Transverse colon (tissue), 4 donors: ENCODE results near the gene TNNI3K. TPM values are rescaled to one million over a fixed set of nuclear protein-coding genes. Genes with fewer than 3 reads are reported as not detected.

Experiments
- DNase-seq: peaks from one replicate; pipeline ENCODE4 v3.0.0-alpha.2; 2019
- H3K27ac ChIP-seq, 4 donors: fragments of 200-600 bp; sonication (generic); 2 replicates each; pipeline ENCODE4 v1.5.1; 2016 to 2018; ENCODE audit warnings: inconsistent platforms in 4 of 4
- H3K27me3 ChIP-seq: fragments of 200-600 bp; sonication (generic); 2 replicates; pipeline ENCODE4 v1.5.1; 2017; ENCODE audit warnings: inconsistent platforms
- H3K36me3 ChIP-seq, 4 donors: fragments of 200-600 bp; sonication (generic); 2 replicates each; pipeline ENCODE4 v1.5.1; 2017 to 2019; ENCODE audit warnings: inconsistent platforms in 4 of 4
- H3K4me1 ChIP-seq, 4 donors: fragments of 200-600 bp; sonication (generic); 2 replicates each; pipeline ENCODE4 v1.5.1; 2017 to 2020; ENCODE audit warnings: inconsistent platforms in 4 of 4
- H3K4me3 ChIP-seq, 4 donors: fragments of 200-600 bp; sonication (generic); 1 replicate in 1 of 4; 2 replicates in 3 of 4; pipeline versions ENCODE4 v1.5.1 to v1.6.1; 2017 to 2019; ENCODE audit warnings: inconsistent platforms in 4 of 4
- H3K9me3 ChIP-seq, 2 donors: fragments of 200-600 bp; sonication (generic); 2 replicates each; pipeline ENCODE4 v1.5.1; 2017 to 2019; ENCODE audit warnings: inconsistent platforms in 2 of 2
- EP300 ChIP-seq: sonication (generic); formaldehyde crosslinking; IDR thresholded peaks from one replicate; pipeline ENCODE4 v1.6.1; 2017; ENCODE audit warnings: antibody characterized with exemption, low read depth
- POLR2A ChIP-seq: fragments of 450-650 bp; IDR thresholded peaks from one replicate; pipeline ENCODE4 v1.6.1; 2016; ENCODE audit warnings: antibody characterized with exemption, mild to moderate bottlenecking, moderate library complexity
- POLR2AphosphoS5 ChIP-seq, 3 donors: sonication (generic); formaldehyde crosslinking; IDR thresholded peaks; one replicate each; pipeline ENCODE4 v1.6.1; 2016; ENCODE audit warnings: antibody characterized with exemption in 3 of 3
- WGBS, 2 donors: methylation state at CpG; one replicate each; pipeline ENCODE4 v1.1.5; 2018; ENCODE audit warnings: low coverage in 1 of 2; 5-methylcytosine and 5-hydroxymethylcytosine counted together
- in situ Hi-C, 4 donors: fragments of 200-750 bp; cut with MboI; loops; one replicate each; pipeline versions ENCODE4 v1.15.0 to v1.15.1; 2017; ENCODE audit warnings: low sequenced_read_pairs in 3 of 4, low pct_ligation_motif_present in 1 of 4, low pct_unique_long_range_greater_than_20kb in 1 of 4
- intact Hi-C: fragments of 100-400 bp; cut with DNase I; formaldehyde crosslinking; loops from one replicate; pipeline ENCODE4 v1.15.1; 2023; ENCODE audit warnings: low total_unique reads
- total RNA-seq, 4 donors: library from RNA; depleted of rRNA; stranded (reverse); fragments of >200 nt; gene quantifications; one replicate each; pipeline ENCODE4 v1.1.0, GENCODE V29; 2016
- TF ChIP-seq, protein P1 (sequence below), 5 experiments: fragments of 200-600 bp in 3 of 5; fragments of 450-650 bp in 2 of 5; sonication (generic) in 3 of 5; IDR thresholded peaks; 1 replicate in 2 of 5; 2 replicates in 3 of 5; pipeline ENCODE4 v1.5.1; 2016 to 2017; ENCODE audit warnings: antibody characterized with exemption in 5 of 5, inconsistent platforms in 3 of 5, mild to moderate bottlenecking in 2 of 5, moderate library complexity in 1 of 5

Gene TNNI3K
- 10 to 100 TPM in 1 of 4 donors, 1 to 10 TPM in 1, under 1 TPM in 1, not detected in 1; 0.95 to 14.2 (median 2.9) TPM for total RNA-seq

- Histone ChIP-seq H3K27me3 (no peaks in the 10 kb centered on the region), H3K4me3 (no peak within 1 kb of the TSS), H3K9me3 (no peaks in the 10 kb centered on the region), H3K27ac (no peak within 1 kb of the TSS), H3K36me3 (no peaks in the 10 kb centered on the region), H3K4me1 (no peaks in the 10 kb centered on the region)
- WGBS, 2 donors, result 79 to 89% methylated on average over 2 of the region's 2 CpGs
- TF ChIP-seq, protein P1, sequence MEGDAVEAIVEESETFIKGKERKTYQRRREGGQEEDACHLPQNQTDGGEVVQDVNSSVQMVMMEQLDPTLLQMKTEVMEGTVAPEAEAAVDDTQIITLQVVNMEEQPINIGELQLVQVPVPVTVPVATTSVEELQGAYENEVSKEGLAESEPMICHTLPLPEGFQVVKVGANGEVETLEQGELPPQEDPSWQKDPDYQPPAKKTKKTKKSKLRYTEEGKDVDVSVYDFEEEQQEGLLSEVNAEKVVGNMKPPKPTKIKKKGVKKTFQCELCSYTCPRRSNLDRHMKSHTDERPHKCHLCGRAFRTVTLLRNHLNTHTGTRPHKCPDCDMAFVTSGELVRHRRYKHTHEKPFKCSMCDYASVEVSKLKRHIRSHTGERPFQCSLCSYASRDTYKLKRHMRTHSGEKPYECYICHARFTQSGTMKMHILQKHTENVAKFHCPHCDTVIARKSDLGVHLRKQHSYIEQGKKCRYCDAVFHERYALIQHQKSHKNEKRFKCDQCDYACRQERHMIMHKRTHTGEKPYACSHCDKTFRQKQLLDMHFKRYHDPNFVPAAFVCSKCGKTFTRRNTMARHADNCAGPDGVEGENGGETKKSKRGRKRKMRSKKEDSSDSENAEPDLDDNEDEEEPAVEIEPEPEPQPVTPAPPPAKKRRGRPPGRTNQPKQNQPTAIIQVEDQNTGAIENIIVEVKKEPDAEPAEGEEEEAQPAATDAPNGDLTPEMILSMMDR (IDR thresholded peaks at IDR 0.05), result no peak
- TF ChIP-seq EP300, result no peak
- no peak for TF ChIP-seq POLR2A
- no peak for TF ChIP-seq POLR2AphosphoS5 (IDR thresholded peaks at IDR 0.05)
- no peak for DNase-seq
- intact Hi-C loops (no loop called here), in situ Hi-C loops (no loop called here)
These were observed at the start of gene TNNI3K for GRCh38 chr1:74235153-74235552. Gene TNNI3K, plus strand, starts transcription at chr1:74235387. Its CDS starts 65 bp downstream, at chr1:74235452.

DNA sequence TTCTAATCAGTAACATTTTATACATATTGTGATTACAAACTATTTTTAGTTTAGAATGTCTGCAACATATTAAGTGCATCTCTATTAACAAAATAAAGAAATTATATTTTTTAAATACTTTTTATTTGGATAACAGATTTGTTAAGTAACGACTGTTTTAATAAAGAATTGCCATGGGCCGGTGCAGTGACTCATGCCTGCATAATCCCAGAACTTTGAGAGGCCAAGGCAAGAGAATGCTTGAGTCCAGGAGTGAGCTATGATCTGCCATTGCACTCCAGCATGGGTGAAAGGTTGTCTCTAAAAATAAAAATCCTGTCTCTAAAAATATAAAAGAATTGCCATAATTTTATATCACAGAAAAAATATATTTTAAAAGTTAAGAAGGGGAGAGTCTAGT lies 41.3 kb upstream of the TNNI3K start:
- H3K27ac ChIP-seq, result no peak overlapping the region
- peaks cover 0 to 10% (median 2%) of the 10 kb centered on the region in 4 donors for H3K4me1 ChIP-seq
- no peaks in the 10 kb centered on the region for H3K36me3 ChIP-seq
- H3K4me3 ChIP-seq, result no peak overlapping the region
- in situ Hi-C loops, result no loop called here
- 65 to 68% methylated on average over 2 of the region's 2 CpGs for WGBS, 2 donors
- TF ChIP-seq POLR2A (no peak), EP300 (no peak), POLR2AphosphoS5 (IDR thresholded peaks at IDR 0.05) (no peak)
- TF ChIP-seq, protein P1 (IDR thresholded peaks at IDR 0.05), result no peak
- no peaks in the 10 kb centered on the region for H3K27me3 ChIP-seq
- DNase-seq, result no peak
- no peaks in the 10 kb centered on the region for H3K9me3 ChIP-seq
- intact Hi-C loops, result no loop called here

DNA sequence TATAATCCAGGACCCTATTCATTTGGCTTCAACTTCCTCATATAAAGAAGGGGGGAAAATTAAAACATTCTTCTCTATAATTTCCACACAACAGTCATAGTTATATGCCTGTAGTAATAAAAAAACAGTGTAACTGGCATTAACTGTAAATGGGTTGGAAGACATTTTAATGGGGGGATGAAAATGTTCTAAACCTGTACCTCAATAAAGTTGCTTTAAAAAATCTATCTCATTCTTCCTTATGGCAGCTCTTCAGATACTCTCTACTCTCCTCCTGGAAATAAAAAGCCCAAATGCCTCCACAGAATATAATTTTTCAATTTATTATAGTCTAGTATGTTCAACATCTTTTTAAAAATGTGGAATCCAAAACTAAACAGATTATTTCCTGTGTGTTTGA lies 39.8 kb upstream of the TNNI3K start:
- no peak overlapping the region for H3K4me3 ChIP-seq
- H3K4me1 ChIP-seq, result peaks cover 0 to 22% (median 10%) of the 10 kb centered on the region in 4 donors
- no peaks in the 10 kb centered on the region for H3K9me3 ChIP-seq
- H3K27ac ChIP-seq, result no peak overlapping the region
- no peaks in the 10 kb centered on the region for H3K27me3 ChIP-seq
- H3K36me3 ChIP-seq, result no peaks in the 10 kb centered on the region
- intact Hi-C loops (no loop called here), in situ Hi-C loops (no loop called here)
- no peak for DNase-seq
- TF ChIP-seq, protein P1 (IDR thresholded peaks at IDR 0.05), result no peak
- TF ChIP-seq POLR2A, result no peak
- TF ChIP-seq POLR2AphosphoS5 (IDR thresholded peaks at IDR 0.05), result no peak
- TF ChIP-seq EP300, result no peak

DNA sequence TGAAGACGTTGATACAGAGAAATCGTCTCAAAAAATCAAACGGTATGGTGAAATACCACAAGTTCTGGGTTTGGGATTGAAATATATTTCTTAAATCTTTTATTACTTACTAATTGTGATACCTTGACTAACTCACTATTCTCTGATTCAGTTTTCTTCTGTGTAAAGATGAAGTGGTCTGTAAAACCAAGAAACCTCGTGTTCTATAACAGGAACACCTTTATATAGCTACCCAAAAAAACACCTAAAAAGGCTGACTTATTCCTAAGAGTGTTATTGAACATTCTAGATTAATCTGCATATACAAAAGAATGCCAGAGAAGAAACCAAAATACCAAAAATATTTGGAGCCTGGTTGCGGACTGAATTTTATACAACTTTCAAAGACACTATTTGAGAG lies 37.9 kb upstream of the TNNI3K start:
- WGBS, 2 donors, result 67 to 70% methylated on average over 5 of the region's 5 CpGs
- peak overlapping the region in 3 of 4 donors; percentile 57 to 67 (median 66) for H3K4me3 ChIP-seq
- no peak for DNase-seq
- H3K9me3 ChIP-seq, result no peaks in the 10 kb centered on the region
- intact Hi-C loops (no loop called here), in situ Hi-C loops (no loop called here)
- H3K36me3 ChIP-seq, result peaks cover 0 to 13% (median 0%) of the 10 kb centered on the region in 4 donors
- H3K4me1 ChIP-seq, result peaks cover 0 to 22% (median 10%) of the 10 kb centered on the region in 4 donors
- no peaks in the 10 kb centered on the region for H3K27me3 ChIP-seq
- TF ChIP-seq EP300 (no peak), POLR2AphosphoS5 (IDR thresholded peaks at IDR 0.05) (no peak), POLR2A (no peak)
- TF ChIP-seq, protein P1 (IDR thresholded peaks at IDR 0.05), result no peak
- H3K27ac ChIP-seq, result peak overlapping the region; percentile 82 to 90 (median 86)
